Omental fat pad (tissue), 4 donors: ENCODE data around the gene CTIF. TPM values are rescaled to one million over a fixed set of nuclear protein-coding genes. Genes with fewer than 3 reads are reported as not detected.

Experiments used
- ATAC-seq: fragments of 150-250 bp; one replicate; pipeline ENCODE4 v1.9.1; 2016; ENCODE audit warnings: mild to moderate bottlenecking, moderate library complexity; ENCODE audit not compliant: low FRiP score
- DNase-seq: peaks from one replicate; pipeline ENCODE4 v3.0.0-alpha.2; 2019; ENCODE audit warnings: low spot score
- CTCF ChIP-seq, 3 donors: fragments of 450-650 bp; IDR thresholded peaks; one replicate each; pipeline ENCODE4 v1.5.1; 2016 to 2017; ENCODE audit warnings: antibody characterized with exemption in 3 of 3, mild to moderate bottlenecking in 3 of 3, moderate library complexity in 2 of 3
- total RNA-seq, 4 donors: library from RNA; depleted of rRNA; stranded (reverse); fragments of >200 nt; gene quantifications; one replicate each; pipeline ENCODE4 v1.1.0, GENCODE V29; 2016

CTIF gene
- total RNA-seq, 4 donors from 2014 or later, result 57.5 to 94.0 (median 72.4) TPM

GRCh38 chr18:48783616-48784520, 245.0 kb downstream of the CTIF start:
- TF ChIP-seq CTCF (IDR thresholded peaks at IDR 0.05), result no peak
- no peak for ATAC-seq
- no peak for DNase-seq

DNA sequence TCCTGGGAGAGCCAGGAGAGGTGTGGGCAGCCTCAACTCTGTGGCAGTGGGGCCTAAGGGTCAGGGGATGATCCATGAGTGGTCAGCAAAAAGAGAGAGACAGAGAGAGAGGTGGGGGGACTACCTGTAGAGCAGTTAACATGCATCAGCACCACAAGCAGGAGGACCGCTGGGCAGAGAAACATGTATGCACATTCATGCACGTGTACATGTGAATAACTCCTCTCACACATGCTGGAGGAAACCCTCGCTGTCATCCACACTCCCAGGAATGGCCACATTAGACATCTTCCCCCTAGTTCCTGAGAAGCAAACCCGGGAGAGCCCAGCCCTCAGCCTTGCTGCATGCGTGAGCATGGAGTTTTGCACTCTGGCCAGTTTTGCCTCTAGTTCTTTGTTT, 245.8 kb downstream of the CTIF start:
- TF ChIP-seq CTCF (IDR thresholded peaks at IDR 0.05), result no peak
- DNase-seq (no peak), ATAC-seq (no peak)

DNA sequence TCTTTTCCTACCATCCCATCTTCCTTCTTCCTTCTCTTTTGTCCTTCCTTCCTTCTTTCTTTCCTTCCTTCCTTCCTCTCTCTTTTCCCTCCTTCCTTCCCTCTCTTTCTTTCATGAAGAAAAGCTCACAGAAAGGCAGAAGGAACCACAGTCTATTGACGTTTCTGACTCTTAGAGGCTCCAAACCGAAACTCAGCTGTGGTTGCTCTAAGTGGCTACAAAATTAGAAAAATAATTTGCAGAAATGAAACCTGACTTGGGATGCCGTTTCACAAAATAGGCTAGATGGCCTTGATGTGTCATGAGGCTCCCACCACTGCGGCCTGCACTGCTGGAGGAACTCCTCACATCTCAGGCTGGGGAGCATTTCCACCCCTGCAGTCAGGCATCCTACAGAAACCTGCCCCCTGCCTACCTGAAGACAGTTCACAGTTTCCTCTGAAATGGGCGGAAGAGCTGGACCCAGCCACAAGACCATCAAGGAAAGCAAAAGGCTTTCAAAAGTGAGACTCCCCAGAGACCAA, 246.3 kb downstream of the CTIF start:
- no peak for DNase-seq
- no peak for TF ChIP-seq CTCF (IDR thresholded peaks at IDR 0.05)
- ATAC-seq, result no peak

- DNase-seq (no peak), ATAC-seq (no peak)
- no peak for TF ChIP-seq CTCF (IDR thresholded peaks at IDR 0.05)
Observed at GRCh38 chr18:48785736-48786454, 247.1 kb downstream of the CTIF start.

DNA sequence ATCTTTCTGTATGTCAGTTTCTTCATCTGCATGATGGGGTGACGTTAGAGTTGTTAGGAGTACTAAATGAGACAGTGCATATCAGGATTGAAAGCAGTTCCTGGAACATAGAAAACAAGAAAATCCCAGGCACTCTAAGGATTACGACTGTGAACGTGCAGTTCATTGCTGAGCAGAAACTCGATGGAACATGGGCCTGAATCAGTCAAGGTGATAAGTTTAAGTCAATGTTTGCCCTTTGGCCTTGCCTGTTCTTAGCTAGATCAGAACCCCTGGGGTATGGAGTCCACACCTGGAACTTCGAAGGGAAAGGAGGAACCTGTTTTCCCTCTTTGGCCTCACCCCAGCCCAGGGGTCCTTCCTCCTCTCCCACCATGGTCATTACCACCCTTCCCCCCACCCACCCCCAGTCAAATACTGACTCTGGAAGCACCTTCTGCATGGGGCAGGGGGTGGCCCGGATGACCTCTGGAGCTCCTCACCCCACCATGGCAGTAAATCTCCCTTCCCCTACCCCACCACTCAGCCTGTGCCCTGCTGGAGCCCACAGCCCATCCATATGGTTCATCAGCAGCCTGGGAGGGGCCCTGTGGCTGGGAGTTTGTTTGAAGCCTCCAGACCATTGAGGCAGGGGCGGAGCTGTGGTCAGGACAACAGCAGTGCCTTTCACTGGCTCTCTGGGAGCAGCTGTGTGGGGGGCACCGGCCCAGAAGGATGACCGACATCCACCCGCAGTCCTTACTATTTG, 247.8 kb downstream of the CTIF start:
- DNase-seq, result no peak
- no peak for TF ChIP-seq CTCF (IDR thresholded peaks at IDR 0.05)
- no peak for ATAC-seq

GRCh38 chr18:48787203-48788151, 248.6 kb downstream of the CTIF start:
- DNase-seq, result no peak
- ATAC-seq, result no peak
- TF ChIP-seq CTCF (IDR thresholded peaks at IDR 0.05), result no peak
